Stimulated activated CD4-positive, alpha-beta T cell treated with anti-CD3 and anti-CD28 coated beads, Interleukin-2, amount 100 ng/mL, for 48 hours (primary cell): ENCODE measurements around the gene SCAF1.

Experiments used
- DNase-seq, 2 donors: peaks; one replicate each; pipeline ENCODE4 v3.0.0-alpha.2; 2020

SCAF1 gene

GRCh38 chr19:49641688-49642491 is at the start of gene SCAF1:
Gene SCAF1, plus strand, starts transcription at chr19:49642209. Its CDS starts 2,818 bp downstream, at chr19:49645027.
- DNase-seq, result peak; percentile 98 to 99

GRCh38 chr19:49592486-49593232 is 49.4 kb upstream of the SCAF1 start:
- DNase-seq, result no peak

GRCh38 chr19:49593233-49594113 is 48.5 kb upstream of the SCAF1 start:
- DNase-seq, result peak; percentile 89 to 92

- DNase-seq, result no peak
Measured at GRCh38 chr19:49594157-49594992, 47.6 kb upstream of the SCAF1 start.

- DNase-seq, result no peak
Measured at GRCh38 chr19:49594993-49595818, 46.8 kb upstream of the SCAF1 start.

- DNase-seq, result no peak
Measured at GRCh38 chr19:49595819-49596404, 46.1 kb upstream of the SCAF1 start.

- DNase-seq, result no peak
Measured at GRCh38 chr19:49596407-49596806, 45.6 kb upstream of the SCAF1 start.

- no peak for DNase-seq
Measured at GRCh38 chr19:49596954-49597702, 44.9 kb upstream of the SCAF1 start.

GRCh38 chr19:49597703-49597974 is 44.4 kb upstream of the SCAF1 start:
- no peak for DNase-seq

- DNase-seq, result no peak
Measured at GRCh38 chr19:49599378-49600295, 42.4 kb upstream of the SCAF1 start.

- DNase-seq, result no peak
Measured at GRCh38 chr19:49601482-49602038, 40.4 kb upstream of the SCAF1 start.

GRCh38 chr19:49602806-49603205 is 39.2 kb upstream of the SCAF1 start:
- DNase-seq, result no peak

GRCh38 chr19:49605605-49606004 is 36.4 kb upstream of the SCAF1 start:
- no peak for DNase-seq

- no peak for DNase-seq
Measured at GRCh38 chr19:49609499-49610092, 32.4 kb upstream of the SCAF1 start.

GRCh38 chr19:49613374-49613773 is 28.6 kb upstream of the SCAF1 start:
- no peak for DNase-seq

- no peak for DNase-seq
Measured at GRCh38 chr19:49614096-49614833, 27.7 kb upstream of the SCAF1 start.

- DNase-seq, result no peak
Measured at GRCh38 chr19:49615861-49616260, 26.1 kb upstream of the SCAF1 start.

- no peak for DNase-seq
Measured at GRCh38 chr19:49616532-49616931, 25.5 kb upstream of the SCAF1 start.
